Natural killer cell (primary cell): Measurements from ENCODE around the gene FBXO46. TPM values are rescaled to one million over a fixed set of nuclear protein-coding genes. Genes with fewer than 3 reads are reported as not detected.

Source experiments
- ATAC-seq, 3 donors: fragments of 150-1000 bp in 2 of 3; fragments of 200-7000 bp in 1 of 3; cut with Tn5 transposase; 1 replicate in 1 of 3; 2 replicates in 2 of 3; pipeline ENCODE4 v1.10.0; 2021; ENCODE audit warnings: mild to moderate bottlenecking in 2 of 3, moderate library complexity in 2 of 3
- DNase-seq, 2 donors: peaks; one replicate each; pipeline versions ENCODE4 v3.0.0 to v3.0.0-alpha.2; 2013 to 2021; ENCODE audit warnings: mixed read lengths in 1 of 2
- H3K27ac ChIP-seq: one replicate; pipeline ENCODE4 v1.5.1; 2013; ENCODE audit warnings: mild to moderate bottlenecking, low read length
- H3K27me3 ChIP-seq: one replicate; pipeline ENCODE4 v1.6.1; 2013; ENCODE audit warnings: low read length; ENCODE audit not compliant: control insufficient read depth, insufficient read depth
- H3K36me3 ChIP-seq: one replicate; pipeline ENCODE4 v1.6.1; 2013; ENCODE audit warnings: low read length; ENCODE audit not compliant: control insufficient read depth, insufficient read depth
- H3K4me1 ChIP-seq: one replicate; pipeline ENCODE4 v1.6.1; 2013; ENCODE audit warnings: low read length; ENCODE audit not compliant: control insufficient read depth, insufficient read depth
- H3K4me3 ChIP-seq: one replicate; pipeline ENCODE4 v1.5.1; 2013; ENCODE audit warnings: low read length
- H3K9me3 ChIP-seq: one replicate; pipeline ENCODE4 v1.6.1; 2013; ENCODE audit warnings: low read length; ENCODE audit not compliant: control insufficient read depth, insufficient read depth
- H3K27ac Mint-ChIP-seq, 2 donors: one replicate each; pipeline ENCODE4 v1.8.0; 2022; ENCODE audit warnings: mild to moderate bottlenecking in 2 of 2, mixed read lengths in 2 of 2, moderate library complexity in 1 of 2
- H3K27me3 Mint-ChIP-seq, 2 donors: one replicate each; pipeline ENCODE4 v1.8.0; 2022; ENCODE audit warnings: low read depth in 2 of 2, mixed read lengths in 2 of 2
- H3K36me3 Mint-ChIP-seq: one replicate; pipeline ENCODE4 v1.8.0; 2022; ENCODE audit warnings: mixed read lengths
- H3K4me1 Mint-ChIP-seq, 2 donors: one replicate each; pipeline ENCODE4 v1.8.0; 2022; ENCODE audit warnings: mixed read lengths in 2 of 2
- H3K4me3 Mint-ChIP-seq: one replicate; pipeline ENCODE4 v1.8.0; 2022; ENCODE audit warnings: mild to moderate bottlenecking, moderate library complexity, mixed read lengths
- H3K9me3 Mint-ChIP-seq, 2 donors: one replicate each; pipeline ENCODE4 v1.8.0; 2022; ENCODE audit warnings: mixed read lengths in 2 of 2
- CTCF ChIP-seq: fragments of 200-600 bp; IDR thresholded peaks from one replicate; pipeline ENCODE4 v1.8.0; 2022; ENCODE audit warnings: antibody characterized with exemption
- WGBS: methylation state at CpG from one replicate; pipeline ENCODE4 v1.1.7; 2013; ENCODE audit warnings: missing lambda C conversion rate; ENCODE audit not compliant: insufficient coverage; 5-methylcytosine and 5-hydroxymethylcytosine counted together
- intact Hi-C: fragments of 100-400 bp; cut with micrococcal nuclease; formaldehyde crosslinking; loops from one replicate; pipeline ENCODE4 v1.14.2; 2022
- total RNA-seq, 4 donors: library from RNA; stranded (reverse); fragments of 120-200 nt in 1 of 4; gene quantifications; one replicate each; pipeline versions ENCODE4 v1.2.3 to v1.2.4, GENCODE V29; 2013 to 2022

The FBXO46 gene
- total RNA-seq, 3 donors from 2014 or later (not counting 1 experiment from before 2014, with no cell fraction given) = 24.8 to 35.7 (median 31.1) TPM

DNA sequence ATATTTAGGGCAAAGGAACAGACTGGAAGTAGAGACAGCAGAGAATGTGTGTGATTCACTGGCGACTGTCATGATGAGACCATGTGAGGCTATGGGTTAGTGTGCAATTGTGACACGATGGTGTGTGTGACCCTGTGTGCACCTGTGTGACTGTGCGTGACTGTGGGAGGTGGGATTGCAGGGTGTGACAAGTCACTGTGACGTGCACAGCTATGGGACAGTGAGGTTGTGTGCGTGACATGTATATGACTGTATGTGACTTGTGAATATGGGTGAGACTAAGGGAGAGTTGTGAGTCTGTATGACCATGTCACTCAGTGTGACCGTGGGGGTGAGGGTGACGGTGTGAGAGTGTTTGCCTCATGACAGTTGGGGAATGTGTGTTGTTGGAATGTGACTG is 66.1 kb downstream of the FBXO46 start:
- Histone ChIP-seq H3K4me1 (peaks cover 23% of the 10 kb centered on the region), H3K27ac (no peak overlapping the region), H3K36me3 (no peaks in the 10 kb centered on the region), H3K27me3 (peaks cover 3% of the 10 kb centered on the region), H3K4me3 (no peak overlapping the region), H3K9me3 (no peaks in the 10 kb centered on the region)
- no peaks in the 10 kb centered on the region for H3K36me3 Mint-ChIP-seq
- no peak for DNase-seq
- WGBS = 88% methylated on average over 7 of the region's 7 CpGs
- H3K27ac Mint-ChIP-seq = no peak overlapping the region
- H3K4me1 Mint-ChIP-seq = peaks cover 21 to 27% of the 10 kb centered on the region in 2 donors
- ATAC-seq = no peak
- peaks cover 0 to 11% of the 10 kb centered on the region in 2 donors for H3K27me3 Mint-ChIP-seq
- no peaks in the 10 kb centered on the region for H3K9me3 Mint-ChIP-seq
- intact Hi-C loops = no loop called here
- TF ChIP-seq CTCF = no peak
- H3K4me3 Mint-ChIP-seq = no peak overlapping the region

DNA sequence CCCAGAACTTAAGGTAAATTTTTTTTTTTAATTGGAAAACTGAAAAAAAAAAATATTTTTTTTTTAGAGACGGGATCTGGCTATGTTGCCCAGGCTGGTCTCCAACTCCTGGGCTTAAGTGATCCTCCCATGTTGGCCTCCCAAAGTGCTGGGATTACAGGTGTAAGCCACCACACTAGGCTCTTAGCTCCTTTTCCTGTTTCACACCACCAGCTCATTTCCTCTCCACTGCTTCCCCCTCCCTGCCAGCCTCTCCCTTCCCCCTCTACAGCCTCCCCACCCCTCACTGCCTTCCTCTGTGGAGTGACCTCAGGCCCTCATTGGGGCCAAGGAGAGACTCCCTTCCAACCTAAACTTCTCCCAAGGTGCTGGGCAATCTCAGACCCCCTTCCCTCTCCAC is 66.9 kb downstream of the FBXO46 start:
- Mint-ChIP-seq H3K36me3 (no peaks in the 10 kb centered on the region), H3K27ac (no peak overlapping the region), H3K4me3 (no peak overlapping the region), H3K9me3 (no peaks in the 10 kb centered on the region), H3K4me1 (peaks cover 14 to 20% of the 10 kb centered on the region in 2 donors), H3K27me3 (peaks cover 0 to 18% of the 10 kb centered on the region in 2 donors)
- Histone ChIP-seq H3K27me3 (no peaks in the 10 kb centered on the region), H3K9me3 (no peaks in the 10 kb centered on the region), H3K36me3 (no peaks in the 10 kb centered on the region), H3K27ac (no peak overlapping the region), H3K4me1 (peaks cover 15% of the 10 kb centered on the region), H3K4me3 (no peak overlapping the region)
- 96% methylated on average over 1 of the region's 1 CpG for WGBS
- ATAC-seq (no peak), DNase-seq (no peak)
- intact Hi-C loops = no loop called here
- TF ChIP-seq CTCF = no peak

GRCh38 chr19:45660636-45661035 is 70.1 kb downstream of the FBXO46 start:
- no peaks in the 10 kb centered on the region for H3K9me3 Mint-ChIP-seq
- Histone ChIP-seq H3K4me3 (no peak overlapping the region), H3K27ac (no peak overlapping the region), H3K9me3 (no peaks in the 10 kb centered on the region), H3K27me3 (no peaks in the 10 kb centered on the region), H3K4me1 (no peaks in the 10 kb centered on the region), H3K36me3 (no peaks in the 10 kb centered on the region)
- peaks cover 0 to 18% of the 10 kb centered on the region in 2 donors for H3K27me3 Mint-ChIP-seq
- TF ChIP-seq CTCF = no peak
- peaks cover 0 to 4% of the 10 kb centered on the region in 2 donors for H3K4me1 Mint-ChIP-seq
- WGBS = 66% methylated on average over 8 of the region's 8 CpGs
- H3K4me3 Mint-ChIP-seq = no peak overlapping the region
- no peak for ATAC-seq
- intact Hi-C loops = no loop called here
- H3K27ac Mint-ChIP-seq = no peak overlapping the region
- H3K36me3 Mint-ChIP-seq = no peaks in the 10 kb centered on the region
- DNase-seq = no peak

Other genes starting within 250 kb of the FBXO46 start
- gene RTN2, start 233.8 kb downstream of the FBXO46 start, total RNA-seq = 1 to 10 TPM; 1.9 to 5.5 (median 3.0) TPM
- 1 to 10 TPM; 5.1 to 8.3 (median 6.8) TPM for gene PPM1N, start 232.5 kb downstream of the FBXO46 start, total RNA-seq
- gene VASP, start 223.4 kb downstream of the FBXO46 start, total RNA-seq = 100 to 1,000 TPM; 192 to 244 (median 237) TPM
- 10 to 100 TPM in 1 of 3 donors, 1 to 10 TPM in 2; 8.2 to 10.4 (median 9.0) TPM for gene OPA3, start 146.1 kb downstream of the FBXO46 start, total RNA-seq
- under 1 TPM in 2 of 3 donors, not detected in 1; 0.12 to 0.13 TPM for gene GPR4, start 128.7 kb downstream of the FBXO46 start, total RNA-seq
- 100 to 1,000 TPM; 112 to 136 (median 117) TPM for gene EML2, start 91.5 kb downstream of the FBXO46 start, total RNA-seq
- 10 to 100 TPM; 20.7 to 24.5 (median 21.5) TPM for gene GIPR, start 62.7 kb downstream of the FBXO46 start, total RNA-seq
- gene SNRPD2, start 38.9 kb downstream of the FBXO46 start, total RNA-seq = 100 to 1,000 TPM; 212 to 252 (median 241) TPM
- gene QPCTL, start 38.2 kb downstream of the FBXO46 start, total RNA-seq = 10 to 100 TPM in 2 of 3 donors, 1 to 10 TPM in 1; 8.7 to 11.5 (median 10.0) TPM
- not detected for gene MEIOSIN, start 2.5 kb upstream of the FBXO46 start, total RNA-seq
- gene SIX5, start 38.4 kb upstream of the FBXO46 start, total RNA-seq = 1 to 10 TPM; 2.1 to 3.3 (median 3.1) TPM
- gene DMPK, start 51.6 kb upstream of the FBXO46 start, total RNA-seq = 10 to 100 TPM; 48.1 to 67.5 (median 49.8) TPM
- gene DMWD, start 61.9 kb upstream of the FBXO46 start, total RNA-seq = 10 to 100 TPM; 66.2 to 82.1 (median 66.3) TPM
- gene RSPH6A, start 84.4 kb upstream of the FBXO46 start, total RNA-seq = under 1 TPM; 0.18 to 0.63 (median 0.31) TPM
- 10 to 100 TPM; 86.4 to 94.8 (median 86.7) TPM for gene SYMPK, start 132.3 kb upstream of the FBXO46 start, total RNA-seq
- not detected for gene FOXA3, start 133.4 kb upstream of the FBXO46 start, total RNA-seq
- gene IRF2BP1, start 155.2 kb upstream of the FBXO46 start, total RNA-seq = 10 to 100 TPM; 16.1 to 20.3 (median 19.6) TPM
- 1 to 10 TPM; 7.0 to 8.4 (median 7.2) TPM for gene MYPOP, start 171.7 kb upstream of the FBXO46 start, total RNA-seq
- not detected for gene NANOS2, start 183.9 kb upstream of the FBXO46 start, total RNA-seq
- gene NOVA2, start 243.0 kb upstream of the FBXO46 start, total RNA-seq = not detected